ENCODE measurements around the gene PIGL. TPM values are rescaled to one million over a fixed set of nuclear protein-coding genes. Genes with fewer than 3 reads are reported as not detected.

PIGL gene
- total RNA-seq, 1 donor from 2014 or later: 37.1 TPM

DNA sequence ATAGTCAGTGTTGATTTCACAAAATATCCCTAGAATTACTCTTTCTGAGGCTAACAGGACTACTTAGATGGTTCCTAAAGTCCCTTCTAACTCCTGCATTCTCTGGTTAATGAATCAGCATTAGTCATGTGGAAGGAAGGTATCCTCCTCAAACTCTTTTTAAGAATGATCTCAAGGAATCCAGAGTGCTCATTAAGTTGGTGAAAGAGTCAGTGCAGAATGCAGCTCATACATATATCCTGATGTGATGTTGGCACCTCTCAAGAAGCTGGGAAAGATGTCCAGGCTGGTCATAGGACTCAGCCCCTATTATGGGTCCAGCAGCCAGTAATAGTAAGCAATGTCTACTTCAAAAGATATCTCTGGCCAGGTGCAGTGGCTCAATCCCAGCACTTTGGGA is 65.5 kb downstream of the PIGL start:
- H3K4me1 Mint-ChIP-seq (ENCODE audit: low read depth): peaks cover 17% of the 10 kb centered on the region
- TF ChIP-seq CTCF (IDR thresholded peaks at IDR 0.05; ENCODE audit: unreplicated experiment): no peak
- no peak overlapping the region for H3K27ac Mint-ChIP-seq
- peaks cover 17% of the 10 kb centered on the region for H3K36me3 Mint-ChIP-seq (ENCODE audit: insufficient read depth)
- H3K9me3 Mint-ChIP-seq (ENCODE audit: low read depth): peaks cover 7% of the 10 kb centered on the region
- no peak overlapping the region for H3K4me3 Mint-ChIP-seq (ENCODE audit: low read depth)
- H3K27me3 Mint-ChIP-seq: no peaks in the 10 kb centered on the region
- no peak for DNase-seq (ENCODE audit: low spot score, unreplicated experiment)

GRCh38 chr17:16283705-16284104 is 66.7 kb downstream of the PIGL start:
- Mint-ChIP-seq H3K27ac (no peak overlapping the region), H3K4me3 (ENCODE audit: low read depth) (no peak overlapping the region), H3K36me3 (ENCODE audit: insufficient read depth) (peaks cover 12% of the 10 kb centered on the region), H3K27me3 (no peaks in the 10 kb centered on the region), H3K4me1 (ENCODE audit: low read depth) (peaks cover 17% of the 10 kb centered on the region), H3K9me3 (ENCODE audit: low read depth) (peaks cover 3% of the 10 kb centered on the region)
- no peak for TF ChIP-seq CTCF (IDR thresholded peaks at IDR 0.05; ENCODE audit: unreplicated experiment)
- DNase-seq (ENCODE audit: low spot score, unreplicated experiment): no peak

GRCh38 chr17:16285646-16286008 is 68.6 kb downstream of the PIGL start:
- H3K36me3 Mint-ChIP-seq (ENCODE audit: insufficient read depth): peaks cover 5% of the 10 kb centered on the region
- no peaks in the 10 kb centered on the region for H3K9me3 Mint-ChIP-seq (ENCODE audit: low read depth)
- H3K27ac Mint-ChIP-seq: peak overlapping the region; percentile 97
- peak; percentile 61 for TF ChIP-seq CTCF (IDR thresholded peaks at IDR 0.05; ENCODE audit: unreplicated experiment)
- no peak for DNase-seq (ENCODE audit: low spot score, unreplicated experiment)
- H3K4me1 Mint-ChIP-seq (ENCODE audit: low read depth): peaks cover 22% of the 10 kb centered on the region
- no peaks in the 10 kb centered on the region for H3K27me3 Mint-ChIP-seq
- peak overlapping the region; percentile 20 for H3K4me3 Mint-ChIP-seq (ENCODE audit: low read depth)

- Mint-ChIP-seq H3K4me3 (ENCODE audit: low read depth) (peak overlapping the region; percentile 20), H3K27ac (peak overlapping the region; percentile 97), H3K27me3 (no peaks in the 10 kb centered on the region), H3K36me3 (ENCODE audit: insufficient read depth) (peaks cover 5% of the 10 kb centered on the region), H3K9me3 (ENCODE audit: low read depth) (no peaks in the 10 kb centered on the region), H3K4me1 (ENCODE audit: low read depth) (peaks cover 22% of the 10 kb centered on the region)
- DNase-seq (ENCODE audit: low spot score, unreplicated experiment): peak; percentile 41
- no peak for TF ChIP-seq CTCF (IDR thresholded peaks at IDR 0.05; ENCODE audit: unreplicated experiment)
Observed at GRCh38 chr17:16286009-16286946, 69.3 kb downstream of the PIGL start.

GRCh38 chr17:16286947-16287562 is 70.0 kb downstream of the PIGL start:
- no peak overlapping the region for H3K4me3 Mint-ChIP-seq (ENCODE audit: low read depth)
- H3K27ac Mint-ChIP-seq: peak overlapping the region; percentile 97

More at GRCh38 chr17:16286947-16287562, 70.0 kb downstream of the PIGL start:
- H3K9me3 Mint-ChIP-seq (ENCODE audit: low read depth): no peaks in the 10 kb centered on the region
- peaks cover 5% of the 10 kb centered on the region for H3K36me3 Mint-ChIP-seq (ENCODE audit: insufficient read depth)
- TF ChIP-seq CTCF (IDR thresholded peaks at IDR 0.05; ENCODE audit: unreplicated experiment): no peak
- DNase-seq (ENCODE audit: low spot score, unreplicated experiment): no peak
- peaks cover 22% of the 10 kb centered on the region for H3K4me1 Mint-ChIP-seq (ENCODE audit: low read depth)
- H3K27me3 Mint-ChIP-seq: no peaks in the 10 kb centered on the region

Data from progenitor cell of endocrine pancreas (in vitro differentiated cells).